ENCODE results near the gene CYP4F8.

- TF ChIP-seq CTCF (IDR thresholded peaks at IDR 0.05) = no peak
- TF ChIP-seq POLR2A (IDR thresholded peaks at IDR 0.05) = no peak
These were observed 64.1 kb downstream of the CYP4F8 start for GRCh38 chr19:15679089-15679488.

Measured in breast epithelium (tissue), 3 donors.